Measurements from ENCODE around the gene TAS2R30.
"Not testable (repeated sequence)": the region's sequence is repeated elsewhere in the genome, so short reads cannot be mapped to it uniquely, and the experiment has no call there.

The TAS2R30 gene

DNA sequence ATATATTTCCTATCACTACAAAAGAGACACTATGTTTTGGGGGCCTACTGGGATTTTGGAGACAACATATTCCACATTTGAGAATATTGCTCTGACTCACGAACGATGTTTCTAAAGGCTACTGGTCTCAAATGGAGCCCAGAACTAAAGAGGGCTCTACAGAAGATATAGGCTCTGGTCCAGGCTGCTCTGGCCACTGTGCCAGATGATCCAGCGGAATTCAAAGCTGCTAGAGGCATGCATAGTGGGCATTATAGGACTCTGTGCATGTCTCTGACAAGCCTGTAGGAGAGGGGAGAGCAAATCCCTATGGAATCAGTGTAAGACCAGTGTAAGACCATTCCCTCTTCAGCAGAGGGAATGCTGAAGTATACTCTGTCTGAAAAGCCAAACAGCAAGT, 4.1 kb downstream of the TAS2R30 start:
- no peak for DNase-seq (ENCODE audit: low spot score)

DNA sequence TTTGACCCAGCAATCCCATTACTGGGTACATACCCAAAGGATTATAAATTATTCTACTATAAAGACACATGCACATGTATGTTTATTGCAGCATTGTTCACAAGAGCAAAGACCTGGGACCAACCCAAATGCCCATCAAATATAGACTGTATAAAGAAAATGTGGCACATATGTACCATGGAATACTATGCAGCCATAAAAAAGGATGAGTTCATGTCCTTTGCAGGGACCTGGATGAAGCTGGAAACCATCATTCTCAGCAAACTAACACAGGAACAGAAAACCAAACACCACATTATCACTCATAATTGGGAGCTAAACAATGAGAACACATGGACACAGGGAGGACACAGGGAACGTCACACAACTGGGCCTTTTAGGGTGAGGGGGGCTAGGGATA, 20.3 kb downstream of the TAS2R30 start:
- not testable (repeated sequence) for DNase-seq (ENCODE audit: low spot score)

DNA sequence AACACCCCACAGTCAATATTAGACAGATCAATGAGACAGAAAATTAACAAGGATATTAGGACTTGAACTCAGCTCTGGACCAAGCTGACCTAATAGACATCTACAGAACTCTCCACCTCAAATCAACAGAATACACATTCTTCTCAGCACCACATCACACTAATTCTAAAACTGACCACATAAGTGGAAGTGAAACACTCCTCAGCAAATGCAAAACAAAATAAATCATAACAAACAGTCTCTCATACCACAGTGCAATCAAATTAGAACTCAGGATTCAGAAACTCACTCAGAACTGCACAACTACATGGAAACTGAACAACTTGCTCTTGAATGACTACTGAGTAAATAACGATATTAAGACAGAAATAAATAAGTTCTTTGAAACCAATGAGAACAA, 23.2 kb downstream of the TAS2R30 start:
- DNase-seq (ENCODE audit: low spot score): peak; percentile 15

GRCh38 chr12:11108862-11109261, 25.6 kb downstream of the TAS2R30 start:
- no peak for DNase-seq (ENCODE audit: low spot score)

DNA sequence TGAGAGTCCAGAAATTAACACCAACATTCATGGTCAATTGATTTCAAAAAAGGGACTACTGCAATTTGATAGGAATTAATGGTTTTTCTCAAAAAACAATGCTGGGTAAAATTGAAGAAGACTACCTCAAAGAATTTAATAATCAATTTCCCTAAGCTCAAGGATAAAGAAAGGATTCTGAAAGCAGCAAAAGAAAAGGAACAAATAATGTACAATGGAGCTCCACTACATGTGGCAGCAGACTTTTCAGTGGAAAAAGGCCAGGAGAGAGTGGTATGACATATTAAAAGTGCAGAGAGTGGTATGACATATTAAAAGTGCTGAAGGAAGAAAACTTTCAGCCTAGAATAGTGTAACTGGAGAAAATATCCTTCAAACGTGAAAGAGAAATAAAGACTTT, 26.7 kb downstream of the TAS2R30 start:
- no peak for DNase-seq (ENCODE audit: low spot score)

DNA sequence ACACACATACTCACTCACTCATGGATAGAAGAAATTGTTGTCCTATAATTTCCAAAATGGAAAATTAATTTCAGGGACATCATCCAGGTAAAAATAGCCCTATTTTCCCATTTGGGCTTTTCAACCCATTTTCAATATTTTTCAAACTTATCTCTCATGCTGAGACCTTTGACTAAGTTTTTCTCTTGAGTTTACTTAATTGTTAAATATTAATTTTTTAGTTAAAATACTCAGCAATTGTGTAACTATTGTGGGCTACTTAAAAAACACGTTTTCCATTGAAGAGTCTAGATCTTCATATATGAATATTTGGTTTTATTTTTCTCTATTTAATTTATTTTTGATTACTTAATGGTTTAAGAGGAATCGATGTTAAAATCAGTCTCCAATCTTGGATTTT, 28.2 kb downstream of the TAS2R30 start:
- no peak for DNase-seq (ENCODE audit: low spot score)

GRCh38 chr12:11105546-11105945, 28.9 kb downstream of the TAS2R30 start:
- DNase-seq (ENCODE audit: low spot score): no peak

- not testable (repeated sequence) for DNase-seq (ENCODE audit: low spot score)
Observed at GRCh38 chr12:11094910-11095309, 39.5 kb downstream of the TAS2R30 start.

- DNase-seq (ENCODE audit: low spot score): no peak
Observed at GRCh38 chr12:11092128-11092527, 42.3 kb downstream of the TAS2R30 start, which contains the start of gene TAS2R43. Gene TAS2R43 (minus strand): TSS chr12:11092313. CDS start chr12:11092229, 84 bp downstream.

DNA sequence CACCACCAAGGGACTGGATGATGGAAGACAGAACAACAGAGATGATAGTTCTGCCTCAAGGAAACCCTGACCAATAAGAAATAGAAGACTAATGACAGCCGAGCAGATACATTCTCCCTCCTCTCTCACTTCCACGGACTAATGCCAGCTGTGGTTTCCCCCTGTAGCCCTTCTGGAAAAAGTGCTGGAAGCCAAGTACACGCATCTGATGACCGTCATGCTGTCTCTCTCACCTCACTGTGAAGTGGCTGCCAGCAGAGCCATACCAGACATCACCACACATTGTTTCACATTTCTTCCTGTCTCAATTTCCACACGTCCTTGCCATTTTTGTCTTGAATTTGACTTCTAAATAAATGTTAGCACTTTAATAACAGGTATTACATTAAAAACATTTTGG, 45.2 kb downstream of the TAS2R30 start:
- no peak for DNase-seq (ENCODE audit: low spot score)

- peak; percentile 22 for DNase-seq (ENCODE audit: low spot score)
Observed at GRCh38 chr12:11085419-11085818, 49.0 kb downstream of the TAS2R30 start.
